Cerebellar nuclear complex (tissue), 1 donor: Measurements from ENCODE around the gene DRG2.

ENCODE experiments used
- DNase-seq, 2 experiments: peaks; one replicate each; lab custom pipeline; 2025; lab: John Stamatoyannopoulos, UW

Gene DRG2

DNA sequence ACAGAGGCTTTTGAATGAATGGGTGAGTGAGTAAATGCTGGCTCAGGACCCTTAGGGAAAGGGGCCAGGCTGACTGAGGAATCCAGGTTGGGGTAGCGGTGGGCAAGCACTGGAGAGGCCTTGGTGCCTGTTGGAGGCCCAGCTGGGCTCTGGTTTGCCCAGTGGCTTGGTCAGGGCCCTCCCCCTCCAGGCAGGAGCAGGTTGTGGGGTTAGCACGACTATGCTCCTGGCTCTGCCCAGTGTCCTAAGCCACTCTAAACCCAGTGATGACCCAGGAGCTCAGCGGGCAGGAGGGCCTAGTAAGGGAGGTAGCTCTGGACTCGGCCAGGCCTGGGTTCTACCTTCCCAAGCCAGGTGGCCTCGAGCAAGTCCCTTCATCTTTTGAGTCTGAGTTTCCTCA lies 28.3 kb downstream of the DRG2 start:
- DNase-seq, result no peak

DNA sequence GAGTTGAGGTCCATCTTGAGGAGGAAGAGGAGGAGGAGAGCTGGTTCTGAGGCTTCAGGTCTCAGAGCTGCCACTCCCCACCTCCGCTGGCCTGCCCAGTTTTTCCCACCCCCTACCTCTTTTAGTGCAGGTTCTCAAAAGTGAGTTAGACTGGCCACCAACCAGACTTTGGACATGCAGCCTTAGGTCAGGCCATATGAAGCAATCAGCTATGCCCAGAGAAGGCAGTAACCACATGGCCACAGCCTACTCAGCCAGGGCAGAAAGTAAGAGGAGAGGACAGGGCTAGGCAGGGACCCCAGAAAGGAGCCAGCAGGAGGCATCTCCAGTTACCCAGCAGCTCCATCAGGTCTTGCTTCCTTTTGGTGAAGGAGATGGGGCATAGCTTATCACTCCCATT lies 29.8 kb downstream of the DRG2 start:
- DNase-seq, result no peak

DNA sequence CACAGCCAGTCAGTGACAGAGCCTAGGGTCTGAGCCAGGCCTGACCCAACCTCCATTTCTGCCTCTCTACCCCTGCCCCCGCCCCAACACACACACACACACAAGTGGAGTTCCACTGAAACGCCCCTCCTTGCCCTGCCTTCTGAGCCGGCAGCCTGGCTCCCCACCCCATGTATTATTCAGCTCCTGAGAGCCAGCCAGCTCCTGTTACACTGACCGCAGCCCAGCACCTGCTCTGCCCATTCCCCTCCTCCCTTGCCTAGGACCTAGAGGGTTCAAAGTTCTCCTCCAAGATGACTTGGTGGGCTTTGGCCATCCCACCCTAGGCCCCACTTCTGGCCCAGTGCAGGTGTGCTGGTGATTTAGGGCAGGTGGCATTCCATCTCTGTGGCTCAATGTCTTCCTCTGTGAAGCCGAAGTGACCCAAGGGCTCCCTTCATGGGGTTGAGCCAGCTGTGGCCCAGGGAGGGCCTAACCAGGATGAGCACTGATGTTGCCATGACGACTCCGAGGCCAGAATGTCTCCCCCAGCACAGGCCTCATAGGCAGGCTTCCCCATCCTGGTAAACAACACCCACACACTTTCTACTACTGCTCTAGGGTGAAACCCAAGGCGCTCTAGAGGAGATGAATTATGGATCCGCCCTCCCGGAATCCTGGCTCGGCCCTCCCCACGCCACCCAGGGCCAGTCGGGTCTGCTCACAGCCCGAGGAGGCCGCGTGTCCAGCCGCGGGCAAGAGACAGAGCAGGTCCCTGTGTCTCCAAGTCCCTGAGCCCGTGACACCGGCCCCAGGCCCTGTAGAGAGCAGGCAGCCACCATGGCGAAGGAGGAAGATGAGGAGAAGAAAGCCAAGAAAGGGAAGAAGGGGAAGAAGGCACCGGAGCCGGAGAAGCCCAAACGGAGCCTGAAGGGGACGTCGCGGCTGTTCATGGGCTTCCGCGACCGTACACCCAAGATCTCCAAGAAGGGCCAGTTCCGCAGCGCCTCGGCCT lies 30.5 kb downstream of the DRG2 start:
- no peak for DNase-seq

DNA sequence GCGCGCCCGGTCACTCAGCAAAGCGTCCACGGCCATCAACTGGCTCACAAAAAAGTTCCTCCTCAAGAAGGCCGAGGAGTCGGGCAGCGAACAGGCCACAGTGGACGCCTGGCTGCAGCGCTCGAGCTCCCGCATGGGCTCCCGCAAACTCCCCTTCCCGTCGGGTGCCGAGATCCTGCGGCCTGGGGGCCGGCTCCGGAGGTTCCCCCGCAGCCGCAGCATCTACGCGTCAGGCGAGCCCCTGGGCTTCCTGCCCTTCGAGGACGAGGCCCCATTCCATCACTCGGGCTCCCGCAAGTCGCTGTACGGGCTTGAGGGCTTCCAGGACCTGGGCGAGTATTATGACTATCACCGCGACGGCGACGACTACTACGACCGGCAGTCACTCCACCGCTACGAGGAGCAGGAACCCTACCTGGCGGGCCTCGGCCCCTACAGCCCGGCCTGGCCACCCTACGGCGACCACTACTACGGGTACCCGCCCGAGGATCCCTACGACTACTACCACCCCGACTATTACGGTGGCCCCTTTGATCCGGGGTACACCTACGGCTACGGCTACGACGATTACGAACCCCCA lies 31.5 kb downstream of the DRG2 start:
- no peak for DNase-seq

DNA sequence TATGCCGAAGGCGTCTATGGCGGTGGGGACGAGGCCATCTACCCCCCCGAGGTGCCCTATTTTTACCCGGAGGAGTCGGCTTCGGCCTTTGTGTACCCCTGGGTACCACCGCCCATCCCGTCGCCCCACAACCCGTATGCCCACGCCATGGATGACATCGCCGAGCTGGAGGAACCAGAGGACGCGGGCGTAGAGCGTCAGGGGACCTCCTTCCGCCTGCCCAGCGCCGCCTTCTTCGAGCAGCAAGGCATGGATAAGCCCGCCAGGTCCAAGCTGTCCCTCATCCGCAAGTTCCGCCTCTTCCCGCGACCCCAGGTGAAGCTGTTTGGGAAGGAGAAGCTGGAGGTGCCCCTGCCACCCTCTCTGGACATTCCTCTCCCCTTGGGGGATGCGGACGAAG lies 32.2 kb downstream of the DRG2 start:
- DNase-seq, result no peak

DNA sequence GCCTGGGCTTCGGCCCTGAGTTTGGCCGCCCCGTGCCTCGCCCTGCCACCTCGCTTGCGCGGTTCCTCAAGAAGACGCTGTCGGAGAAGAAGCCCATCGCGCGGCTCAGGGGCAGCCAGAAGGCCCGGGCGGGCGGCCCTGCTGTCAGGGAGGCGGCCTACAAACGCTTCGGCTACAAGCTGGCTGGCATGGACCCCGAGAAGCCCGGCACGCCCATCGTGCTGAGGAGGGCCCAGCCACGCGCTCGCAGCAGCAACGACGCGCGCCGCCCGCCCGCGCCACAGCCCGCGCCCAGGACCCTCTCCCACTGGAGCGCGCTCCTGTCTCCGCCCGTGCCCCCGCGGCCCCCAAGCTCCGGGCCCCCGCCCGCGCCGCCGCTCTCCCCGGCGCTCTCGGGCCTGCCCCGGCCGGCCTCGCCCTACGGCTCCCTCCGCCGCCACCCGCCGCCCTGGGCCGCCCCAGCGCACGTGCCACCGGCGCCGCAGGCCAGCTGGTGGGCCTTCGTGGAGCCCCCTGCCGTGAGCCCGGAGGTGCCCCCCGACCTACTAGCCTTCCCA lies 32.8 kb downstream of the DRG2 start:
- no peak for DNase-seq

DNA sequence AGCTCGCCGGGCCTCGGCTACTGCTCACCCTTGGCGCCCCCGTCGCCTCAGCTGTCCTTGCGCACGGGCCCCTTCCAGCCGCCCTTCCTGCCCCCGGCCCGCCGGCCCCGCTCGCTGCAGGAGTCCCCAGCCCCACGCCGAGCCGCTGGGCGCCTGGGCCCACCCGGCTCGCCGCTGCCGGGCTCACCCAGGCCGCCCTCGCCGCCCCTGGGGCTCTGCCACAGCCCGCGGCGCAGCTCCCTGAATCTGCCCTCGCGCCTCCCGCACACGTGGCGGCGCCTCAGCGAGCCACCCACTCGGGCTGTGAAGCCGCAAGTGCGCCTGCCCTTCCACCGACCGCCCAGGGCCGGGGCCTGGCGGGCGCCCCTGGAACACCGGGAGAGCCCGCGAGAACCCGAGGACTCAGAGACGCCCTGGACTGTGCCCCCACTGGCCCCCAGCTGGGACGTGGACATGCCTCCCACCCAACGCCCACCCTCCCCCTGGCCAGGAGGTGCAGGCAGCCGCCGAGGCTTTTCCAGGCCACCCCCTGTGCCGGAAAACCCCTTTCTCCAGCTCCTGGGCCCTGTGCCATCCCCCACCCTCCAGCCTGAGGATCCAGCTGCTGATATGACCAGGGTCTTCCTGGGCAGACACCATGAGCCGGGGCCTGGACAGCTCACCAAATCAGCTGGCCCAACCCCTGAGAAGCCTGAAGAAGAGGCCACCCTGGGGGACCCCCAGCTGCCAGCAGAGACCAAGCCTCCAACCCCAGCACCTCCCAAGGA lies 33.6 kb downstream of the DRG2 start:
- no peak for DNase-seq

DNA sequence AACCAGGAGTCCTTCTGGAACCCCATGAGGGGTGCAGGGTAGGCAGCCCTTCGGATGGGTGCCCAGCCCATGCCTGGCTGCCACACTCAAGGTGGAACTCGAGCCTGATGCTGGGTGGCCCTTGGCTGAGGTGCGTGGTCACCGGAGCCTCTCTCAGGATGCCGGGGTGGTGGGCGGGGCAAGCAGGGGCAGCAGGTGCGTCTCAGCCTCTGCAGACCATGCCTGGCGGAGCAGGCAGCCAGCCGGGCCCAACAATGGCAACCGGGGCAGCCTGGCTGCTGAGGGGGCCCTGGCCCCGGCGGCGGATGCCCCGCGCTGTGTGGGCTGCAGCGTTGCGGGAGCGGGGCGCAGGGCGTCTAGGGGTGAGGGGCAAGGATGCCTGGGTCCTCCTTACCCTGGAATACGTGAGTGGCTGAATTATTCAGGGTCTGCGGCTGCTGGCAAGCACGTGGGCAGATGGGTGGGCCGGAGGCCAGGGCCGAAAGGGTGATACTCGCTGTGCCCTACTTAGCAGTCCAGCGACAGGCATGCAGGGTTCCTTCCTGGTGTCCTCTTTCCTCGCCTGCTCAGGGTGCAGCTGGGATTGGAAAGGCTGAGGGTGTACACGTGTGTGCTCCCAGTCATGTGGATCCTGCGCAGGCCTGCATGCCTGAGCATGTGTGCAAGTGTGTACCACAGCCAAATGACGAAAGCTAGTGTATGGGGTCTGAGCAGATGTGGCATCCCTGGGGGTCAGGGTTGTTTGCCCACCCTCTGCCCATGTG lies 35.4 kb downstream of the DRG2 start:
- DNase-seq, result no peak

DNA sequence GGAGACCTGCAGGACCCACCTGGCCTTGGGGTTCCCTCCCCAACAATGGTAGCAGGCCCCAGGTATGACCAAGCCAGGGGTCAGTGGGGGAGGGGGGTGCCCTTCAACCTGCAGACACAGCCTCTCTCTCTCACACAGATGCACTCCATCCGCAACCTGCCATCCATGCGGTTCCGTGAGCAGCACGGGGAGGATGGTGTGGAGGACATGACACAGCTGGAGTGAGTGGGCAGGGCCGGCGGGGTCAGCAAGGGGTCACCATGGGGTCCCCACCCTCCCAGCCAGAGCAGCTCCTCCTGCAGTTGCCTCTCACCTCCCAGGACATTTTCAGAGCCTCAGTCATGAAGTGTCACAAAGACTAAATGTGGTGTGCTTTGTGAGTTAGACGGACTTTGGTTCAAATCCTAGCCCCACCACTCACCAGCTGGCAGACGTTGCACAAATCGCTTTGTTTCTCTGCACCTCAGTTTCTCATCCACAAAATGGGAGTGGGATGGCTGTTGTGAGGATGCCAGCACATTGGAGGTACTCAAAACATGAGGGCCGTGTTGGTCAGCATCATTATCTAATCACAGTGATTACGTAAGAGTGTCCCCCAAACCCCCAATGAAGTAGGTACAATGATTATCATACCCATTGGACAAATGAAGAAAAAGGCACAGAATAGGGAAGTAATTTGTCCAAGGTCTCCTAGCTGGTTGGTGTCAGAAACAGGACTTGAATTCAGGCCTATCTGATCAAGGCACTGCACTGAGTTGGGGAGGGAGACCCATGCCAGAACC lies 36.8 kb downstream of the DRG2 start:
- no peak for DNase-seq

DNA sequence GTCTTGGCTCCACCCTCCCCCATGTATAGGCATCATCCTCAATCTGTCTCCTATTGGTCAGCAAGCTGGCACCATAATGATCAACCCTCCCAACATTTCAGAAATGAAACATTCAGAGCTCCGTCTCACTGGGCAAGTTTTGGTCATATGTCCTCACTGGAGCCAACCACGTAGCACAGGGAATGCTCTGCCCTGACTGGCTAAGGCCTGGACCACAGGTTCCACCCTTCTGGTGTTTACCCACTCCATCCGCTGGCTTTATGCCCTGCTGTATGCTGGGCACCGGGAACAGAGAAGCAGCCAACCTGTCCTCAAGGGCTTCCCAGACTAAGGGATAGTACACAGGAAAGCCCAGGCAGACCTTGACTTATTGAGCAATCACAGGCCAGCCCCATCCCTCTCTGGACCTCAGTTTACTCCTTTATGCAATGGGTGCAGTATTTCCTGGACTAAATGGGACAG lies 41.3 kb downstream of the DRG2 start:
- no peak for DNase-seq

DNA sequence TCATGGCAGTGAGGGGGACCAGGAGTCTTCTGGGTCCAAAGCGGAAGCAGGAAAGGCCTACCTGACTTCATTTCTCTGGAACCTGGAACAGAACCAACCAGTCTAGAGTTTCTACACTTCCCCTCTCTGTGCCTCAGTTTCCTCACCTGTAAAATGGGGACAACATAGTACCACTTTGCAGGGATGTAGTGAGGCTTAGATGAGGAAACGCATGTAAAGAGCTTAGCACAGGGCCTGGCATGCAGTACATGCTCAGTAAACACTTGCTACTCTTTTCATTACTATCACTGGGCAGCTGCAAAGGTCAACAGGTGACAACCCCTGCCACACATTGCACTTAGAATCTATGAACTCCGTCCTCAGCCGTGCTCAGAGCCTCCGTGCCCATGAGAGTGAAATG lies 45.0 kb downstream of the DRG2 start:
- no peak for DNase-seq

DNA sequence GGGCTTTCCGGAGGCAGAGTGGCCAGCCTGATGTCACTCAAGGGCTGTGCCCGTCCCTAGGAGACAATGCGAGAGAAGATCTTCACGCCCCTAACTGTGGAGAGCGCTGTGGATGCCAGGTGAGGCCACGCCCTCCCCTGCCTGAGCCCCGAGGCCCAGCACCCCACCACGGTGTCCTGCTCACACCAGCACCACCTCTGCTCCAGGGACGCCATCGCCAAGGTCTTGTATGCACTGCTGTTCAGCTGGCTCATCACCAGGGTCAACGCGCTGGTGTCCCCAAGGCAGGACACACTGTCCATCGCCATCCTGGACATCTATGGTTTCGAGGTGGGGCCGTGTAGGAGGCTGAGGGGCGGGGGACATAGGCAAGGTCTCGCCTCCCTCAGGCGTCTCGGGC lies 48.6 kb downstream of the DRG2 start:
- no peak for DNase-seq

DNA sequence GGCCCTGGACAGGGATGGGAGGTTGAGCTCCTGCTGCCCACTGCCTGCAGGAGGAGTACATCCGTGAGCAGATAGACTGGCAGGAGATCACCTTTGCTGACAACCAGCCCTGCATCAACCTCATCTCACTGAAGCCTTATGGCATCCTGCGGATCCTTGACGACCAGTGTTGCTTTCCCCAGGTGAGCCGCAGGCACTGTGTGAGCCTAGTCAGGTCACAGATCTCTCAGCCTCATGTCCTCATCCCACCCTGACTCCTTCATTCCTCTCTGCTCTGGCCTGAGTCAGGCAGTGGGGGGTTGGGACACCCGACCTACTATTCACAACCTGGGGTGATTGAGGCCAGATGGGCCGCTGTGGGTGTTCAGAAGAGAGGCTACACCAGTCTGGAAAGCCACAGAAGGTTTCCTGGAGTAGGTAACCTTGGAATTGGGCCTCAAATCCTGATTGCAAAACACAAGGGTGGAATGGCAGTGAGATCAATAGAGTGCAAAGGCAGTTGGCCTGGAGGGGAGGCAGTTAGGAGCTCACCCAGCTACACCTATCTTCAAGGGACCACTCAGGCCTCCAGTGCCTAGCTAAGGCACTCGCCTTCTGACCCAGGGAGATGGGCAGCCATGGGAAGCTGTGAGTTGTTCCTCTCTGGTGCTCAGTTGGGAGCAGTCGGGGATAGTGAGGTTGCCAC lies 50.5 kb downstream of the DRG2 start:
- no peak for DNase-seq

DNA sequence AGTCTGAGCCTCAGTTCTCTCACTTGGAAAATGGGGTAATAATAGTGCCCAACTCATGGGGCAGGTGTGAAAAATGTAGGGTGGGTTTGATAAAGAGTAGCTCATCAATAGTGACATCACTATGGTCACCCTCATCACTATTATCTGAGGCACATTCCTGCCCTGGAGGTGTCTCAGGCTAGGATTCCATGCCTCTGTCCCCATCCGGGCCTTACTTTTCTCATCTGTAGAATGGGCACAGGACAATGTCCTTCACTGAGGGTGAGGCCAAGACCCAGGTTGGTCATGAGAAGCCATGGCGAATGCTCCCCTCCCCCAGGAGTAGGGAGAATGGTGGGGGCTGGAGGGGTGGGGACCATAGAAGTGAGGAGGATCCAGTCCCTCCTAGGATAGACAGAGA lies 51.3 kb downstream of the DRG2 start:
- DNase-seq, result no peak

DNA sequence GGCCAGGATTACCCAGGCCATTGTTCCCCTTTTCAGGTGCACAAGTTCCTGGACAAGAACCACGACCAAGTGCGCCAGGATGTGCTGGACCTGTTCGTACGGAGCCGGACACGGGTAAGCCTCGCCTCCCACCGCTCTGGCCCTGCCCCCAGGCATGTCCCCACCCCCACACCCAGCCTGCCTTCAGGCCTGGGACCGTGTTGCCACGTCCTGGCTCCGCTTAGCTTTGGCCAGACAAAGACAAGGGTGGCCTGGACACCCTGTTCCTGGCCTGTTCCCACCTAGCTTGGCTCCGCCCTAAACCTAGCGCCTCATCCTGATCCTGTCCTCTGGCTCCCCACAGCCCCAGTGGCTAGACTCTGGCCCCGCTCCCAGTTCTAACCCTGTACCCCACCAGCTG lies 51.8 kb downstream of the DRG2 start:
- no peak for DNase-seq

DNA sequence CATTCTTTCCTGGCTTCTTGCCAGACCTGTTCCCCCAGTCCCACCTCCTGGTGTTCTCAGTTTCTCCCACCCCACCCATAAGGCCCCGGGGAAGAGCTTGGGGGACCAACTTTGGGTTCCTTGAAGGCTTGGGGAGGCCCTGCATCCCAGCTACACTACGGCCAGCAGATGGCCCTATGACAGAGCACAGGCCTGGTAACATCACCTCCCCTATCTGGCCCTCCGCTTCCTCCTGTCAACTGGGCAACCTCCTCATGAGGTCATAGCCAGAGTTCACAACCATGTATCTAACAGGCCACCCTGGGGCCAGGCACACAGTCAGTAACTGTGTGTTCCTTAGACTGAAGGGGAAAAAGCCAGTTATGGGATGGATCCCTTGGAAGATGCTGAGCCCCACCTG lies 52.2 kb downstream of the DRG2 start:
- no peak for DNase-seq

DNA sequence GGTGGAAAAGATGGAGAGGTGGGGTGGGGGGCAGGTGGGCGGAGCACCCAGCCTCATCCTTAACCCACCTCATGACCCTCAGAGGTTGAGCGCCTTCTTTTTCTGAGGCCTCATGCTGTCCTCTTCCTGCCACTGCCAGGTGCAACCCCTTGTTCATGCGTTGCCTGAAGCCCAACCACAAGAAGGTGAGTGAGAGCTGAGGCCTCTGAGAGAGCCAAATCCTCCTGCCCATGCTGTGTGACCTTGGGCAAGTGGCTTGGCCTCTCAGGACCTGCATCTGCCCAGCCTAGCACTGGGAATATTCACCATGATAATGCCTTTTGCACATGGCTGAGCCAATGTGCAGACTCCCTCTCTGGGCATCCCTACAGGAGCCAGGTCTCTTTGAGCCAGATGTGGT lies 52.9 kb downstream of the DRG2 start:
- DNase-seq, result no peak

DNA sequence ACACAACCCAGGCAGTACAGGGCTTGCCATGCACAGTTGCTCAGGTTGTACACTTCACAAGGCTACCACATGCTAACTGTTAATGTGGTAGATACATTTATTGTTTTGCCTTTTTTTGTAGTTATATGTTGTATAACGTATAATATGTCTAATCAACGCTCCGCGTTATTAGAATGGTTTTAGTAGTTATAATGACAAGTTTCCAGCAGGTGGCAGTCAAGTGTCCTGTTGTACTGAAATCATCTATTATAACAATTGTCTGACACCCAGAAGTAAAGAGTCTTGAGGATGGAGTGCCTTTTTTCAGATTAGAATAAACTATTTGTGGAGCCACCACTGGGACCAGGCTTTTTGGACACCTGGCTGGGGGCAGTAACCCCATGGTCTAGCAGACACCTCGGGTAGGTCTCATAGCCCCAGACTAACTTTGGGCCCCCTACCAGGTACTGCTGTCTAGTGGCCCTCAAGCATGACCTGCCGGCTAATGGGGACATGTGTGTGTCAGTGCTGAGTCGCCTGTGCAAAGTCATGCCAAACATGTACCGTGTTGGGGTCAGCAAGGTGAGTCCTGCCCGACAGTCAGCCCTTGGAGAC lies 53.6 kb downstream of the DRG2 start:
- DNase-seq, result peak in 1 of 2 experiments; percentile 14

DNA sequence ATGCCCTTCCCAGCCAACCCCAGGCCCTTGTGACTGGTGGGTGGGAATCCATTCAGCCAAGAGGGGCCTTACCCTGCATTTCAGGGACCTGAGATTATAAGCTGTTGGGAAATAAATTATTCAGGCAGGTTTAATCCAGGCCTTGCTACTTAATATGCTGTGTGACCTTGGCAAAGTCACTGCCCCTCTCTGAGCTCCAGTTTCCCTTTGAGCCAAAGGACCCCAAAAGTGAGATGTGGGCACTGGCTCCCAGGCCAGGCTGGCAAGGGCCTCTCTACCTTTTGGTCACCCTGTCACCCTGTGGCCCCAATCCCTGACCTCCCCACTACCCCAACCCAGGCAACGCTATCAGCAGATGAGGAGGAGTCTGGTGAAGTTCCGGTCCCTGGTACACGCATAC lies 54.7 kb downstream of the DRG2 start:
- no peak for DNase-seq
